Testis (tissue), 3 donors: ENCODE measurements around the gene FAM216B. TPM values are rescaled to one million over a fixed set of nuclear protein-coding genes. Genes with fewer than 3 reads are reported as not detected.

Experiments
- DNase-seq: peaks from one replicate; pipeline ENCODE4 v3.0.0-alpha.2; 2019
- H3K27ac ChIP-seq, 2 donors: fragments of 200-600 bp; sonication (generic); one replicate each; pipeline ENCODE4 v1.5.1; 2019
- H3K27me3 ChIP-seq: fragments of 200-600 bp; sonication (generic); one replicate; pipeline ENCODE4 v1.5.1; 2019
- H3K36me3 ChIP-seq: fragments of 200-600 bp; sonication (generic); one replicate; pipeline ENCODE4 v1.5.1; 2017; ENCODE audit warnings: low read depth; ENCODE audit errors: missing control alignments
- H3K4me1 ChIP-seq: fragments of 200-600 bp; sonication (generic); one replicate; pipeline ENCODE4 v1.5.1; 2019
- H3K4me3 ChIP-seq, 2 donors: fragments of 200-600 bp; sonication (generic); one replicate each; pipeline ENCODE4 v1.5.1; 2017 to 2019
- H3K9me3 ChIP-seq: fragments of 200-600 bp; sonication (generic); one replicate; pipeline ENCODE4 v1.5.1; 2017
- CTCF ChIP-seq, 3 experiments: fragments of 450-650 bp in 2 of 3; fragments of 200-600 bp in 1 of 3; sonication (generic) in 1 of 3; IDR thresholded peaks; one replicate each; pipeline ENCODE4 v1.5.1; 2016 to 2019; ENCODE audit warnings: antibody characterized with exemption in 3 of 3, mild to moderate bottlenecking in 2 of 3, moderate library complexity in 1 of 3
- POLR2A ChIP-seq: fragments of 450-650 bp; IDR thresholded peaks from one replicate; pipeline ENCODE4 v1.6.1; 2017; ENCODE audit warnings: antibody characterized with exemption, mild to moderate bottlenecking, moderate library complexity
- WGBS, 2 donors: methylation state at CpG; one replicate each; pipeline ENCODE4 v1.1.5; 2018; 5-methylcytosine and 5-hydroxymethylcytosine counted together
- intact Hi-C: fragments of 100-400 bp; cut with DNase I; formaldehyde crosslinking; loops from one replicate; pipeline ENCODE4 v1.15.1; 2023; ENCODE audit warnings: low total_unique reads
- polyA plus RNA-seq: library from polyadenylated mRNA; stranded (reverse); fragments of 350-450 nt; fragmentation: Illumina TruSeq; extraction: RNeasy Lipid Tissue Mini Kit (QIAGEN cat#74804); gene quantifications from one replicate; pipeline ENCODE4 v1.2.3, GENCODE V29; 2014; ENCODE audit warnings: low read depth, low replicate concordance; ENCODE audit not compliant: insufficient read depth
- total RNA-seq, 2 donors: library from RNA; depleted of rRNA; stranded (reverse); fragments of >200 nt; gene quantifications; one replicate each; pipeline ENCODE4 v1.2.3, GENCODE V29; 2016

FAM216B gene
- total and polyA plus RNA-seq, 3 donors from 2014 or later, result 0.16 to 1.3 TPM; not detected in 1

GRCh38 chr13:42741914-42742313 is 39.5 kb upstream of the FAM216B start:
- DNase-seq, result no peak
- H3K4me1 ChIP-seq, result no peaks in the 10 kb centered on the region

DNA sequence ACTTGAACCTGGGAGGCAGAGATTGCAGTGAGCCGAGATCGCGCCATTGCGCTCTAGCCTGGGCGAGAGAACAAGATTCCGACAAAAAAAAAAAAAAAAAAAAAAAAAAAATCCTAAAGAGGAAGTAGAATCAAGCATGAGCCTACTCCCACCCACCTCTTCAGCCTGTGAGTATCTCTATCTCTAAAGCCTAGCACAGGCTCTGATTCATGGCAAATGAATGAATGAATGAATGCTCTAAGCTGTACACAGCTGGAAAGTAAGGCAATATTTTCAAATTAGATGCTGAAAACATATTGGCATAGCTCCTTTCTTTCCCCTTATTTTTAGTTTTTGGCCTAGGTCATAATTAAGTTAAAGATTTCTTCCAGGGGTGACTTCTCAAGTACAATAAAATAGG is 35.7 kb upstream of the FAM216B start:
- Histone ChIP-seq H3K27me3 (no peaks in the 10 kb centered on the region), H3K36me3 (no peaks in the 10 kb centered on the region), H3K27ac (no peak overlapping the region), H3K9me3 (no peaks in the 10 kb centered on the region), H3K4me1 (no peaks in the 10 kb centered on the region), H3K4me3 (no peak overlapping the region)
- intact Hi-C loops, result no loop called here
- no peak for DNase-seq
- no peak for TF ChIP-seq POLR2A
- no peak for TF ChIP-seq CTCF (IDR thresholded peaks at IDR 0.05)
- 65 to 89% methylated on average over 6 of the region's 6 CpGs for WGBS, 2 donors

More at GRCh38 chr13:42741914-42742313, 39.5 kb upstream of the FAM216B start:
- intact Hi-C loops, result no loop called here
- Histone ChIP-seq H3K4me3 (no peak overlapping the region), H3K27me3 (no peaks in the 10 kb centered on the region), H3K9me3 (no peaks in the 10 kb centered on the region), H3K36me3 (no peaks in the 10 kb centered on the region), H3K27ac (no peak overlapping the region)
- no peak for TF ChIP-seq POLR2A
- no peak for TF ChIP-seq CTCF (IDR thresholded peaks at IDR 0.05)
- WGBS, 2 donors, result 88 to 90% methylated on average over 2 of the region's 2 CpGs

DNA sequence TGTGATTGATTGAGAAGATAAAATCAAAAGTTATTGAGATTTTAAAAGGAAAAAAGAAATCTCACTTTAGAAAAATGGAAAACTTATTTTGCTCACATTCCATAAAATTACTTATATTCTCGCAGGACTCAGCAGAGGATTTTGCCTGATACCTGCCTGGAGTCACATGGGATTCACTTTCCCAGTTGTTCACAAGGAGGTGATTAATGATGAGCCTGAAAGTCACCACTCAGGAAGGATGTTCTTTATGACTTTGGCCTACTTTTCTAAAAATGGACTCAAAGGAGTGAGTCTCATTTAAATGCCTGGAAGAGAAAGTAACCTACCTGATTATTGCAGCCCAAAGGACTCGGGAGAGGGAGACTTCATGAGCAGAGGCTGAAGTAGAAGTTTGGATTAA is 34.5 kb upstream of the FAM216B start:
- Histone ChIP-seq H3K4me3 (no peak overlapping the region), H3K27ac (no peak overlapping the region)
- WGBS, 2 donors, result 89 to 92% methylated on average over 2 of the region's 2 CpGs

GRCh38 chr13:42747399-42747873 is 33.9 kb upstream of the FAM216B start:
- no peak for TF ChIP-seq POLR2A
- no peak for TF ChIP-seq CTCF (IDR thresholded peaks at IDR 0.05)
- Histone ChIP-seq H3K4me3 (no peak overlapping the region), H3K36me3 (no peaks in the 10 kb centered on the region), H3K4me1 (no peaks in the 10 kb centered on the region), H3K27me3 (no peaks in the 10 kb centered on the region), H3K27ac (no peak overlapping the region), H3K9me3 (no peaks in the 10 kb centered on the region)
- 84 to 90% methylated on average over 4 of the region's 4 CpGs for WGBS, 2 donors
- DNase-seq, result no peak
- intact Hi-C loops, result no loop called here

More for the DNA sequence above, 34.5 kb upstream of the FAM216B start:
- no peak for DNase-seq
- no peak for TF ChIP-seq CTCF (IDR thresholded peaks at IDR 0.05)
- TF ChIP-seq POLR2A, result no peak
- Histone ChIP-seq H3K27me3 (no peaks in the 10 kb centered on the region), H3K4me1 (no peaks in the 10 kb centered on the region), H3K36me3 (no peaks in the 10 kb centered on the region), H3K9me3 (no peaks in the 10 kb centered on the region)
- intact Hi-C loops, result no loop called here

GRCh38 chr13:42750794-42751193 is 30.6 kb upstream of the FAM216B start:
- Histone ChIP-seq H3K4me1 (peaks cover 12% of the 10 kb centered on the region), H3K27me3 (no peaks in the 10 kb centered on the region), H3K9me3 (no peaks in the 10 kb centered on the region), H3K4me3 (no peak overlapping the region), H3K27ac (no peak overlapping the region), H3K36me3 (no peaks in the 10 kb centered on the region)
- intact Hi-C loops, result no loop called here
- DNase-seq, result no peak
- 53 to 62% methylated on average over 5 of the region's 5 CpGs for WGBS, 2 donors
- TF ChIP-seq CTCF (IDR thresholded peaks at IDR 0.05) (no peak), POLR2A (no peak)
